Heart left ventricle (tissue), 13 donors: Measurements from ENCODE around the gene CDH13.

Experiments used
- POLR2A ChIP-seq, 2 donors: fragments of 450-650 bp; IDR thresholded peaks; one replicate each; pipeline ENCODE4 v1.6.1; 2017; ENCODE audit warnings: antibody characterized with exemption in 2 of 2, mild to moderate bottlenecking in 2 of 2, moderate library complexity in 2 of 2
- TF ChIP-seq, protein P1 (sequence below), 12 donors: fragments of 200-600 bp; sonication (generic) in 4 of 12; IDR thresholded peaks; one replicate each; pipeline versions ENCODE4 v1.5.0 to v1.8.0; 2018 to 2022; ENCODE audit warnings: antibody characterized with exemption in 12 of 12, mild to moderate bottlenecking in 5 of 12
- donor health status: ischemic (EF 13 %, LVEDD 7.1; RV severe dilation, severe dysfunction).
- donor health status: DM: no; HTN: yes; CAD: no.
- donor health status: DM: no; HTN: no; CAD: no.
- donor health status: ischemic (EF 25% LVEDD 6.9; RV normal size, moderate dysfunction).
- donor health status: ischemic (EF 25% LVEDD 5.7; RV mildly dilated, moderate dysfunction).
- donor health status: ischemic (EF 35%, LVEDD 5.7; RV mildly dilated, moderate dysfunction).
- donor health status: nonischemic (EF 11% LVEDD 7.7; RV severe dilation, severe dysfunction).
- donor health status: DM: yes; HTN: yes; CAD: no.
- donor health status: PGD.
- donor health status: ischemic (EF 29% LVEDD 5.4; RV normal size, mild dysfunction).
- donor health status: nonischemic (EF 23%, LVEDD 6.1; RV moderate dilation, normal function).

DNA sequence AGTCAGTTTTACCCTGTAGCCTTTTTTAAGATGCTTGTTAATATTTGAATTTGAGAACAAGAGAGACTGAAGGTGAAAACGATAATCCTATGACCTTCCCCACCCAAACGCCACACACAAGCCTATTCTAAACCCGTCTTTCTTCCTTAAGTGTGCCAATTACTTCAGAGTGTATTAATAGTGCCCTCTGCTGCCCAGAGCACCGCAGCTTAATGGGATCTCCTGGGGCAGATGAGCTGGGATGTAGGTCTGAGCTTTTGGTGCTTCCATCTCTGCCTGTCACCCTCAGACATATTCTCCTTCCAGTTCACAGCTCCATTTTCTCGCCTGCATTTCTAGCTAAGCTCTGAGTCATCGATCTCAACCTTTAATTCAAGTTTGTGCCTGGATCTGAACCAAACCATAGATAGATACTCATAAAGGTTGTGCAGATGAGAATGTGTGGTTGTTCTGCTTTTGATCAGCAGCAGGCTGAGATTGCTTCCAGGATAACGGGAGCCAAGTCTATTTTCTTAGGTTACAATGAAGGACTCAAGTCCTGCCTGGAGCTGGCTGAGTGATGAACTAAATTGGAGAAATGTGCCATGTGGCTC is 46.4 kb upstream of the CDH13 start:
- TF ChIP-seq, protein P1, sequence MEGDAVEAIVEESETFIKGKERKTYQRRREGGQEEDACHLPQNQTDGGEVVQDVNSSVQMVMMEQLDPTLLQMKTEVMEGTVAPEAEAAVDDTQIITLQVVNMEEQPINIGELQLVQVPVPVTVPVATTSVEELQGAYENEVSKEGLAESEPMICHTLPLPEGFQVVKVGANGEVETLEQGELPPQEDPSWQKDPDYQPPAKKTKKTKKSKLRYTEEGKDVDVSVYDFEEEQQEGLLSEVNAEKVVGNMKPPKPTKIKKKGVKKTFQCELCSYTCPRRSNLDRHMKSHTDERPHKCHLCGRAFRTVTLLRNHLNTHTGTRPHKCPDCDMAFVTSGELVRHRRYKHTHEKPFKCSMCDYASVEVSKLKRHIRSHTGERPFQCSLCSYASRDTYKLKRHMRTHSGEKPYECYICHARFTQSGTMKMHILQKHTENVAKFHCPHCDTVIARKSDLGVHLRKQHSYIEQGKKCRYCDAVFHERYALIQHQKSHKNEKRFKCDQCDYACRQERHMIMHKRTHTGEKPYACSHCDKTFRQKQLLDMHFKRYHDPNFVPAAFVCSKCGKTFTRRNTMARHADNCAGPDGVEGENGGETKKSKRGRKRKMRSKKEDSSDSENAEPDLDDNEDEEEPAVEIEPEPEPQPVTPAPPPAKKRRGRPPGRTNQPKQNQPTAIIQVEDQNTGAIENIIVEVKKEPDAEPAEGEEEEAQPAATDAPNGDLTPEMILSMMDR (IDR thresholded peaks at IDR 0.05): peak; percentile 9 to 59 (median 44)
- TF ChIP-seq POLR2A (IDR thresholded peaks at IDR 0.05): no peak
